HCEC 1CT (cell line): ENCODE results near the gene KRTAP4-1.
"Not testable (repeated sequence)": the region's sequence is repeated elsewhere in the genome, so short reads cannot be mapped to it uniquely, and the experiment has no call there.

ENCODE experiments used
- DNase-seq: peaks from one replicate; pipeline ENCODE4 v3.0.0-alpha.2; 2017

Gene KRTAP4-1

GRCh38 chr17:41184480-41184961 is at the start of gene KRTAP4-1:
TSS of gene KRTAP4-1 (minus strand) at chr17:41184911. CDS start at chr17:41184854, 57 bp downstream.
- no peak for DNase-seq

GRCh38 chr17:41232399-41233105 is 47.8 kb upstream of the KRTAP4-1 start, which contains the start of gene KRTAP9-3:
TSS of gene KRTAP9-3 (plus strand) at chr17:41232449. CDS start at chr17:41232502, 53 bp downstream.
- DNase-seq, result not testable (repeated sequence)

- no peak for DNase-seq
Observed at GRCh38 chr17:41231731-41232130, 47.0 kb upstream of the KRTAP4-1 start.

- no peak for DNase-seq
Observed at GRCh38 chr17:41230094-41230493, 45.4 kb upstream of the KRTAP4-1 start.

- DNase-seq, result not testable (repeated sequence)
Observed at GRCh38 chr17:41226598-41227095, 41.9 kb upstream of the KRTAP4-1 start, which contains the start of gene KRTAP9-2. TSS of gene KRTAP9-2 (plus strand) at chr17:41226648. CDS start at chr17:41226655, 7 bp downstream.

- DNase-seq, result no peak
Observed at GRCh38 chr17:41226051-41226450, 41.3 kb upstream of the KRTAP4-1 start.

- DNase-seq, result peak; percentile 1
Observed at GRCh38 chr17:41223821-41224220, 39.1 kb upstream of the KRTAP4-1 start.

GRCh38 chr17:41215681-41216080 is 31.0 kb upstream of the KRTAP4-1 start:
- DNase-seq, result no peak

GRCh38 chr17:41212524-41213169 is 27.9 kb upstream of the KRTAP4-1 start:
- no peak for DNase-seq

- DNase-seq, result peak; percentile 48
Observed at GRCh38 chr17:41211845-41212466, 27.2 kb upstream of the KRTAP4-1 start.

- DNase-seq, result no peak
Observed at GRCh38 chr17:41199421-41200078, 14.8 kb upstream of the KRTAP4-1 start.

- no peak for DNase-seq
Observed at GRCh38 chr17:41196068-41196467, 11.4 kb upstream of the KRTAP4-1 start.

- no peak for DNase-seq
Observed at GRCh38 chr17:41190328-41190727, 5.6 kb upstream of the KRTAP4-1 start.

- not testable (repeated sequence) for DNase-seq
Observed at GRCh38 chr17:41189837-41190318, 5.2 kb upstream of the KRTAP4-1 start, which contains the start of gene KRTAP9-1. TSS of gene KRTAP9-1 (plus strand) at chr17:41189887. CDS start at chr17:41189887, 0 bp downstream.

- no peak for DNase-seq
Observed at GRCh38 chr17:41186872-41187271, 2.2 kb upstream of the KRTAP4-1 start.

- DNase-seq, result no peak
Observed at GRCh38 chr17:41185001-41185400, 290 bp upstream of the KRTAP4-1 start.

GRCh38 chr17:41178843-41179616 is 5.7 kb downstream of the KRTAP4-1 start:
- peak; percentile 59 for DNase-seq

GRCh38 chr17:41178341-41178740 is 6.4 kb downstream of the KRTAP4-1 start:
- DNase-seq, result peak; percentile 84

- DNase-seq, result no peak
Observed at GRCh38 chr17:41177727-41178271, 6.9 kb downstream of the KRTAP4-1 start, which contains the start of gene KRTAP4-2. TSS of gene KRTAP4-2 (minus strand) at chr17:41178221. CDS start at chr17:41178164, 57 bp downstream.

GRCh38 chr17:41176744-41177387 is 7.8 kb downstream of the KRTAP4-1 start:
- no peak for DNase-seq

- peak; percentile 75 for DNase-seq
Observed at GRCh38 chr17:41171886-41172285, 12.8 kb downstream of the KRTAP4-1 start.
